ENCODE results near the gene CD47.
A peak's percentile ranks its signal among the peaks of the same experiment; 100 is the strongest.

Gene CD47

DNA sequence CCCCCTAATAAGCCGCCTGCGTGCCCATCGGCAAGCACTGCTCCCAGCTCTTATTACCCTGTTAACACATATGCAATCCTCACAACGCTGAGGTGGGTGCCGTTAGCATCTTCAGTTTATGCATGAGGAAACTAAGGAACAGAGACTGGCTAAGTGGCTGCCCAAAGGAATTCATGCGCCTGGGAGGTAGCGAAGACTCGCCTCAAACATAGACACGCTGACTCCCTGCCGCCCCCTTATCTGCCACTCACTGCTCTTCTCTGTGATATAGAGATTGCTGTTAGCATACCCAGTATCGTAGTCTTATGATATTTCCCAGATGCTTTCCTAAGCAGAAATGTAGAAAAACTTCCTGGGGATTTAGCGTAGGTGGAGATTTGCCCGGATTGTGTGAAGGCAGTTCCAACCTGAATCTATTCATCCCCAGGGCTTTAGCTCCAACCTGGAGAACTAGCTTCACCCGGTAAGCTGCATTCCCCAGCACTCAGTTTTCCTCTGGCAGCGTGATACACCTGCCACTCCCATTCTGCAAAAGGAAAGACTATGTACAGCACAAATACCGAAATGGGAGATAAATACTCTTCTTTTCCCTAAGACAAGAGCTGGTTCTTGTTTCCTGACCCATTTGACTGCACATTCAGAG is 23.7 kb upstream of the CD47 start:
- DNase-seq = no peak

DNA sequence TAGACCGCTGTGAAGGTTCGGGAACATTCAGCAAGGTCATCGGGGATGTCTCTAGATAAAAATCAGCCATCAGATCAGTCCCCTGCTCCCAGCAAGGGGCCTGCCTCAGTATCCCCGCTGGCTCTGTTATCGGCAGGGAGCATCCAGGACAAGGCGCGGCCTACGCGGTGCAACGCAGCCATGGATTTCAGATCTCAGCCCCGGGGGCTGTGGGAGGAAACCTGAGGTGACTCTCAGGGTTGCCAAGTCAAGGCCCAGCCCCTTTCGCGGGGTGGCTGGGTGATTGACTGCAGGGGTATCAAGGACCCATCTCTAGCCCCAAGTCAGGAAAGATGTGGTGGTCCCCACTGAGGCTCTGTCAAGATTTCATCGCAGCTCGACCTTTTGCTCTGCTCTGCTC is 23.1 kb upstream of the CD47 start:
- DNase-seq = no peak

DNA sequence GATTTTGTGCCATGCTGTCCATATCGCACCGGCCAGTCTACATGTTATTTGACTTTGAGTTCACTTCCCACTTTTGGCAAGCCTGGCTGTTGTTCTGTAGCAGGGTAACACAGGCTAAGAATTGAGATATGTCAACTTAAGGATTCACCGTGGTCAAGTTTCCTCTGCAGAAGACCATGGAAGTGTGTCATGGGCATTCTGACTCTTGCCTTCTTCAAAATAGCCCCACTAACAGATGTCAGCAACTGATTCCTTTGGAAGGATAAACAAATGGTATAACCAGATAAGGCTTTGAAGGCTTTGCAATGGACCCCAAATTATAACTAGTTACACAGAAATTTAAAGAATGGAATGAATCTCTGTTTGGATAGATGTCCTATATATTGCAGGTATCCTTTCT is 20.1 kb upstream of the CD47 start:
- no peak for DNase-seq

DNA sequence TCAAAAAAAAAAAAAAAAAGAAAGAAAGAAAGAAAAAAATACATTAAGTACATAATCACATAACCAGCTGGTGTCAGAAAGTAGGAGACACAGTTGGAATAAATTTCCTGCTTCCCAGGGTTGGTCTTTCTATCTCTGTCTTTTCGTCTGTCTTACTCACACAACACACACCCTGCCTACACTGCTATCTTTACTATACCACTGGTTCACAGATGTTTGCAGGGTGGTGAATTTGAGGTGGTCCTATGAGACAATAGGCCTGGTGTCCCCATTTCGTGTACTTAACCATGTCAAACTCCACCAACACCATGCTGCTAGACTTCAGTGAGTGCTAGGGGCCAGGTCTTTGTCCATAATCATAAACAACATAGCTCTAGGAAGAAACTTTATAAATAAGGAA is 17.6 kb upstream of the CD47 start:
- DNase-seq = no peak

DNA sequence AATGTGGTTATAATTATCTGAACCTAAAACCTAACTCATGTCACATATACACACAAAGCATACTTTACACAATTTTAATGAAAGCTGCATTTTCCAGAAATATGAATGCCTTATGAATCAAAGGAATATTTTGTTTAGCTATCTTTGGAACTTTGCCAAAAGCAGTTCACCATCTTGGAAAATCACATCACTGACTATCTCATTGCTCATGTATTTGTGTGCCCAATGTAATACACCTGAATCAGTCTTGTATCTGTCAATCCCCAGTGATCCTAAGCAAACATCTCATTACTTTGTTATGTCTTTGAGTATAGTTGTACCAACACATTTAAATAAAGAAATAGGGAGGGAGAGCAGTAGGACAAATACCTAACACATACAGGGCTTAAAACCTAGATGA is 15.6 kb upstream of the CD47 start:
- DNase-seq = no peak

DNA sequence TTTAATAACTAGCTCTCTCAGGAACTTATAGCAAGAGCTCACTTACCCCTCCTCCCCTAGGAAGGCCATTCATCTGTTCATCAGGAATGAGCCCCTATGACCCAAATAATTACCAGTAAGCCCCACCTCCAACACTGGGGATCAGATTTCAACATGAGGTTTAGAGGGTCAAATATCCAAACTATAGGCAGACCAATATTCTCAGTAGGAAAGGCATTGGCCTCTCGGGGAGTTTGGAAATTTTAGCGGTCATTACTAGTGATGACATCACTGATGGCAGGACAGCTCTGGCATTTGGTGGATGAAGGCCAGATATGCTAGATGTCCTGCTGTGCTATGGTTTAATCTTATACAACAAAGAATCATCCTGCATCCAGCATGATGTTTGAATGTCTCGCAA is 15.2 kb upstream of the CD47 start:
- DNase-seq = no peak

DNA sequence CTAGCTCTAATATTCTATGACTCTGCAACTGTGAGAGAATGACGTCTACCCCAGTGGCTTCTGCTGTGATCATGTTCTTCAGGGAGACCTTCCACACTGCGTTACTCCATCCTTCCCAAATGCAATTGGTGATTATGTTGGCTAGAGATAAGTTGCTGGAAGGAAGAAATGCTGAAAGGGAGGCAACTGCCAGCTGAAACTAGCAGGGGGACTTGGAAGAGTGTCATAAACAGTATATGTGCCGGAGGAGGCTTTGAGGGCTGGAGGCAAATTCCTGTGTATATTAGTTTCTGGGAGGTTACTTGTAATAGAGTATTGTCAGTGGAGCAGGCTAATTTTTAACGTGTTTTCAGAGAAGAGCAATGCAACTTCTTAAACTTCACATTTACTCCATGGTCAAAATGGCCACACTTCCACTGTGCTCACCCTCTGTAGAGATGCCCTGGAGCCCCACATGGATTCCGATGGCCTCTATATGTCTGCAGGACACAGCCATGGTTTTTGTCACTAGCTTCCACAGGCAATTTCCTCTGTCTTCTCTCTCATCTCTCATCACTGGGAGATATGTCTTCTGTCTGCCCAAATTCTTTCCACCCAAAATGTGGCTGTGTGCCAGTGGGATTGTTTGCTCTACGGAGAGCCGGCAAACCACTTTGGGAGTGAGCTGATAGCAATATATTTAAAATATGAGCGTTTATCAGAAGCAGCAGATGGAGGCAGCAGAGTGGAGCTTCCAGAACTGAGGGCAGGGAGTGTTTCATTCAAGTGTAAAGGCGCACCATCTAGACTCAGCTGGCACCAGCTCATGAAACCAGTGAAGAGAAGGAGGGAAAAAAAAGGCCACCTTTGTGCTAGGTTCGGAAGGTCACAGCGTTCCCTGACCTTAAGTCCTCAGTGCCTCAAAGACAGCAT is 13.3 kb upstream of the CD47 start:
- peak; percentile 63 for DNase-seq

DNA sequence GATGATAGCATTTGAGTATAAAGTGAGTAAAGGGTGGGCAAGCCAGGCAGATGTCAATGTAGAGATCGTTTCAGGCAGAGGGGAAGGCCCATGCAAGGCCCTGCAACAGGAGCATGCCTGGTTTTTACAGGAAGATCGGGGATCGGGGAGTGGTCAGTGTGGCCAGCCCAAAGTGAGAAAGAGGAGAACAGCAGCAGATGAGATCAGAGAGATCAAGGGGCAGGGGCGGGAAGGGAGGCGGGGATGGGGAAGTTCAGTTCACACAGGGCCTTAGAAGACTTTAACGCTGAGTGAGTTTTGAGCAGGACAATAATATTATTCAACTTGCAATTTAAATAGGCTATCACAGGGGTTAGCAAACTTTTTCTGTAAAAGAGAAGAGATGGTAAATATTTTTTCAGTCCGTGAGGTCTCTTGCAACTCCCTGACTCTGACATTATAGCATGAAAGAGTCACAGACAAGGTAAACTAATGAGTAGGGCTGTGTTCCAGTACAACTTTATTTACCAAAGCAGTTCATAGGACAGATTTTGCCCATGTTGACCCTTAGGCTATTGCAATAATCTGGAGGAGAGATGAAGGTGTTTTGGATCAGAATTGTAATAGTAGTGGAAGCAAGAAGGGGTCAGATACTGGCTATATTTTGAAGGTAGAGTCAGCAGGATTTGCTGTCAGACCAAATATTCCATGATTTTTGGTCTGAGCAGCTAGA is 12.4 kb upstream of the CD47 start:
- no peak for DNase-seq

DNA sequence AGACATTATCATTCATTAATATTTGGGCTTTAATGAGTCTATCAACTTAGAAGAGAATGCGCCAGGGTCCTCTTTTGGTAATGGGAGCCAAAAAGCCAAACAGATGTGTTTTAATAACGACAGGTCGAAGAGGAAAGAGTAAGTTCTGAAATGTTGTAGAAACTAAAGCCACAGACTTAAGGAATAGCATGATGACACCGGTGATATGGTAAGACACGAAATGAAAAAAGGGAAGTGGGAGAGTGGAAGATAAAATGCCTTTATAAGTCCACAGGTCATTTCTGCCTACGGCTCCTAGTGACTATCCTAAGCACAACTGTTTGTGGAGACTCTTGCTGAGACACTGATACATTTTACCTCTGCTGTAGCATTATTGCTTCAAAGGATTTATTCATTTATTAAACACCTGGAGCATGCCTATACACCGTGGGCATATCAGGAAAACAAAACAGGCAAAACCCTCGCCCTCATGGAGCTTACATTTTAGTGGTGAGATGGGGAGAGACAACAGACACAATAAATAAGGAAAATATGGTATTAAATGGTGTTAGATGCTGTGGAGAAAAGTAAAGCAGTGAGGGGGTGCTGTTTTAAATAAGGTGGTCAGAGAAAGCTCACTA is 11.7 kb upstream of the CD47 start:
- no peak for DNase-seq

DNA sequence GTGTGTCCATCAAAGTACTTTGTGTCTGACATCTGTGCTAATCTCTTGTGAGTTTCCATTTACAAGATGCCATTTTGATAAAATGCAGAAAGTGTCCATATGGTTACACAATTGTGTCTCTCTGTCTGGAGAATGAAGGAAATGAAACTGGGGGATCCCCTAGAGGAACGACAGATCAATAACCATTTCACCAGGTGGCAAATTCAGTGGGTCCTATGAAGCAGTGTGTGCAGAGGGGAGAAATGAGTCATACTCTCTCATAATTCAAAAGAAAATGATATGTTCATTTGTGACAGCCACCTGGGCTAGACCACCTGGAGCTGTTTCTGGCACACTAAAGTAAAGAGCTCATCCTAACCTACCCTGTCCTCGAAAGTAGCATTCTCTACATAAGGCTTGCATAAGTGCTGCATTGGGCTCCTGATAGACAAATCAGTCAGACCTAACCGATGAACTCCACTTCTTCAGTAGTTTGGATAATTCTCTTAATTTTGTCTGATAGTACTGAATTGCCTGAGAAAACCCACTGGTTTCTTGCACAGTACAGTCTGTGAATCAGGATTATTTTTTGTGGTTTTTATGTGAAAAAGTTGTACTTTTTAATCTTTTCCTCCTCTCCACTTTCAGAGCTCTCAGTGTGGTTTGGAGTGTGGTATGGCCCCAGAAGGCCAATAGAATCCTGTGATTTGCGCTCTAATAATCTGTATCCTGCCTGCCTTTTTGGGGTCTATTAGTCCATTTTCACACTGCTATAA is 10.3 kb upstream of the CD47 start:
- no peak for DNase-seq

DNA sequence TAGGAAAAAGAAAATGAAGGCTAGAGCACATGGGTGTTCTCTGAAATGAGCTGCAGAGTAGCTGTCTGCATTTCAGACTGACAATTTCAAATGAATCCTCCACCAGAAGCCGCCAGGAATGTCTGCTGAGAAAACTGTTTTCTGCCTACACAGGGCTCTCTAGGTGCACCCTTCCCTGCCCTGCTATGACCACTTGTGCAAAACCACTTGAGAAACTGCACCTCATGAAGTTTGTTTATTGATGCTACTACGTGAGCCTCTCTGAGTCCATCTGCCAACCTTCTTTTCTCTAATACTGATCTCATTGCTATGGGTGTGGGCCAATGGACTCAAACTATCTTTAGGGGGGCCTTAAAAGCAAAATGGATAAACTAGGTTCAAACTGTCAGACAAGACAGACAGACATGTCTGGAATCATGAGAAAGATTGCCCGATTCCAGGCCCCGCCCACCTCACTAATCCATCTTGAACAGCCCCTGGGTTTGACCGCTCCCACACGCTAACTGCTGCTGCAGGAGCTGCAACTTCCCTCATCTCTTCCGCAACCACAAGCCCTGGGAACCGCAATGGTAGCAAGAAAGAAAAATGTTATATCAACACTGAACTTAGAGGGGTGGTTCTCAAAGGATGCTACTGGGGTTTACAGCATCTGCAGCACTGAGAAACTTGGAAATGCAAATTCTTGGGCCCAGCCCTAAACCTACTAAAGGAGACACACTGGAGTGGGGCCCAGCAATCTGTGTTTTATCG is 9.0 kb upstream of the CD47 start:
- peak; percentile 57 for DNase-seq

DNA sequence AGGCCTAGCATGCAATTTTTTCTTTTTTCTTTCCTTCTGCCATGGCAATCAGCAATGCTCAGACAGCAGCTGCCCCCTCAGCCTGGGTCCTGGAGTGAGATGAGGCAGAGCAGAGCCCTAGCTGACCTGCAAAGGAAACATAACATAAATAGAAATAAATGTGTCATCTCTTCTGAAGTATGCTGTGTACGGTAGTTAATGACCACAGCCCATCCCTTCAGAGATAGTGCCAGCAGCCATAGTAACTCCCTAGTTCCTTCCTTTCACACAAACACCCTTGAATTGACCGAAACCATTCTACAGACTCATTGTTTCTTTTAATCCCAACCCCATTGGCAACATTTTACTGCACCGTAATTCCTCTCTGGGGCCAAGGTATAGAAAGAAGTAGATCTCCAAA is 8.4 kb upstream of the CD47 start:
- DNase-seq = no peak

DNA sequence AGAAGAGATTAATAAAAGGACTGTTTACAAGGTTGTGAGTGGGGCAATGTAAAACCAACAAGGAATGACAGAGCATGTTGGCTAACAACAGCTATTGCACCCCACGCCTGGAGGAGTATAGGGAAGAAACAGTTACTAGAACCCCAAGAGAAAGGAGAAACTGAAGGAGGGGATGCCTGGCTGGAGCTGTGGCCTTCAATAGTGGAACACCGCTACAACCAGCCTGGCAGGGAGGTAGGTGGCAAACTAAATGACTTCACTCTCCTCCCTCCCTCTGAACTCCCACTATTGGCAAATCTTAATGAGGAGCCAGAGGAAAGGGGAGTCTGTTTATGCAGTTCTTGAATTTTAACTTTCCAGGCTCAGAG is 7.2 kb upstream of the CD47 start:
- no peak for DNase-seq

DNA sequence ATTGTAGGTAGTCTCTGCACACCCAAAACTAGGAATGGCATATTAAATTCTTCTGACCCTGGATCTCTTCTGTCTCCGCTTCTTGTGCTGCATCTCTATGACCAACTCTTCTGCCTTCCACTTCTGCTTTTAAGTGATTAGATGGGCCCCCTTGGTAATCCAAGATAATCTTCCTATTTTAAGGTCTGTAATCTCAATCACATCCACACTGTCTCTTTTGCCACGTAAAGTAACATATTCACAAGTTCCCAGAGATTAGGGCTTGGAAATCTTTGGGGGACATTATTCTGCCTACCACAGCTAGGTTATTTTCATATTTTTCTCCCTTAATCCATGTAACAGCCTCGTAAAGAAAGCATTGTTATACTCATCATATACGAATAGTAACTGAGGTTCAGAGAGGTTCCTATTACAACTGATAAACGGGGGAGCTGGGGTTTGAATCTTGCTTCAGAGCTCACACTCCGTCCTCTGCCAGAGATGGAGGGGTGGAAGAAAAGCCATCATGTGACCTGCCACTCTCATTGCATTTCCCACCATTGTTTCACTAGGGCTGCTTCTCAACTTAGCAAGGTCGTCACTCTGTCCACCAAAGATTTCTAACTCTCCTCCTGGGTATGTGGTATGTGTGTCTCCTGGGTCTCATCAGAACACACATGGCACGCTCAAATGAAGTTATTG is 6.6 kb upstream of the CD47 start:
- DNase-seq = no peak

DNA sequence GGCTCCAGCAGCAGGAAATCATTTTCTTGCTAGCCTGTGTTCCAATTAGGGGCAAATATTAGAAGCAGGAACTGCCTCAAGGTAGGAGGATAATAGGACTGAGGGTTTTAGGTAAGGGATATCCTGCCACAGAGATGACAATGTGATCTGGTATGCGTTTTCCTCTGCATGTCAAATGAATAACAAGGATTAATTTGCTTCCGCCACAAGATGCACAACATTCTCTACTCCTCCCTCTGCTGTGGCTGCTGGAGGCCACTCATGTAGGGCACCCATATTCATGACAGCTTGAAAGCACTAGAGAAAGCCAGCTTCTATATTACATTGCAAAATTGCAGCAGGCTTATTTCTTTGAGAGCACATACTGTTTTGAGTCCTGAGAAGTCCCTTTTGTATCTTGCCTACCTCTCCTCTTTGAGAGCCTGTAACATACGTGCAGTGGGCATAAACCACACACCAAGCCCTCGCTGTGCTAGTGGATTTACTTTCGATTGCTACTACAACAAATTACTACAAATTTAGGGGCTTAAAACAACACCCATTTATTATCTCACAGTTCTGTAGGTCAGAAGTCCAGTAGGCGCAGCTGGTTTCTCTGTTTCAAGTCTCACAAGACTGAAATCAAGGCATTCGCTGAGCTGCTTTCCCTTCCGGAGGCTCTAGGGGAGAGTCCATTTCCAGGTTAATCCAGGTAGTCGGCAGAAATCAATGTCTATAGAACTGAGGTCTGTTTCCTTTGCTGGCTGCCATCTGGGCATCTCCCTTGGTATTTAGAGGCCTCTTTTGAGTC is 5.9 kb upstream of the CD47 start:
- DNase-seq = no peak

DNA sequence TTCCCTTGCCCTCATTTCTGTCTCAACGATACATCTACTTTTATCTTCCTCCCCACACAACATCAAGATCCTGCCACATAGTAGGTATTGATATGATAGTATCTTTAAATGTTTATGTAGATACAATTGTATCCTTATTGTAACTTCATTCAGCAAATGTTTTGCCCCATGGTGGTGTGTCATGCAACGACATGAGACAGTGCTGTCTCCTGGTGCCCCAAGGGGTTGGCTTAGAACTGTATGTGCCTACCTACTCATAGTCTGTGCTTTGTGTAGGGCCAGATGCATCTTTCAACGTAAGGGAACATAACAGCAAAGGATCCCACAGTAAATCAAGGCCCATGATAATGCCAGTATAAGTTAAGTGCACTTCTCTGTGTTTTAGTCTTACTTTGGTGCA is 2.8 kb upstream of the CD47 start:
- no peak for DNase-seq

DNA sequence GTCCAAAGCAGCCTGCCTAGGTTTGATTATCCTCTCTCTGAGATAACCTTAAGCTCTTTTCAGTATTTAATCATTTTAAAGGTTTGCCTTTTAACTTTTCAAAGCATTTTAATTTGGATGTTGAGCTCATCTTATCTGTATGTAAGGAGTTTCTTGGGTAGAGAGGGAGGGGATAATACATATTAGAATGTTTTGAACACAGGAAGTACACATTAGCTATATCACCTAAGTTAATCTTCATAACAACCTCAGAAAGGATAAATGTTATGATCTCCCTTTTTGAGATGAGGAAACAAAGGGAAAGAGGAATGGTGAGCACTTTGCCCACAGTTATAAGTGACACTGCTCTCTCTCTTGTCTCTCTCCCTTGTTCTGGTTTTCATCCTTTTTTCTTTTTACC is 2.2 kb upstream of the CD47 start:
- DNase-seq = no peak

DNA sequence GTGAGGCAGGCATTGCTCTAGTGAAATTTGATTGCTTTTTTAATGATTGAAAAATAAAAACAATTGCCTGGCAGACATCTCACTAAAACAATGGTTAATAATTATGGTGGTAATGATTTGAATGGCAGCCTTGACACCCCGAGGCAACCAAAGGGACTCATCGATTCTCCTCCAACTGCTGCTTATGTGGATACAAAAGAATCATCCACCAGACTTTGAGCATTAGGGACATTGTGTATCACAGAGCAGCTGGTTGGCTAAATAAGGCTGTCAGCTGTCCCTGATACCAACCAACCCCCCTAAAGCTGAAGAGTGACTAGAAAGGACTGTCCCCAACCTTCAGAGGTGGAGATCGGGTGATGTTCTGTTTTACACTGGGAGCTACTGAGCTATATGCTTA is 1.7 kb upstream of the CD47 start:
- no peak for DNase-seq

DNA sequence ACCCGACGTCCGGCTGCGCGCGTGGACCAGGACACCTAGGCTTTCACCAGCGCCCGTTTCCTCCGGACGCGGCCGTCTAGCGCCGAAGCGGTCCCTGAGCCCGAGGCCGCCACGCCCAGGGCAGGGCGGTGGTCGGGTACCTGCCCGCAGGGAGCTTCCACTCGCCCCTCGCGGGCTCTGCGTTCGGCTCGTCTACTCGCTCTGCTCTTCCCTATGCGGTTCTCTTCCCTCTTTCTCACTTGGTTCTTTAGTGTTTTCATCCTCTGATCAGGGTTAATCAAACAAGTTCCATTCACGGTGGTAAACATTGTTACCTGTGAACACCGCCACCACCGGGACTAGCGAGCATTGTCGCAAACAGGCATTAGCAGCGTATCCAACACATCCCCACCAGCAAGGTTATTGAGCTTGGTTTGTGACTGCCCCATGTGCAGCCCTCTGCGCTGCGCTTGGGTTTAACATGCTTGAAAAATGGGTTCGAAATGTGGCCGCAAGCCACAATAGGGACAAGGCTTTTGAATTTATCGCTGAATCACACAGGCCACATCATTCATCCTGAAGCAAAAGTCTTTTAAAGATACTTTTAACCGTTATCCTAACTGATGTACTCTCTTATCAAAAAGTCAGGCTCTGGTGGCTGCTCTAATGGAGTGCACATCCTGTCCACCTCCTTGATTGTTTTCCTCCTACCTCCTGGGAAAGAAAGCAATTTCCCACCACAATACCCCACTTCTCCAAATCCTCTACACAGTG is 843 bp upstream of the CD47 start:
- DNase-seq = no peak

Measured in femur (tissue), 1 donor.